Activated naive CD8-positive, alpha-beta T cell treated with anti-CD3 and anti-CD28 coated beads, Interleukin-2, amount 10 ng/mL, durations not matched to agents 7 days and 5 days (primary cell): ENCODE results near the gene DUSP22. TPM values are rescaled to one million over a fixed set of nuclear protein-coding genes. Genes with fewer than 3 reads are reported as not detected.

Experiments
- ATAC-seq: fragments of 150-1000 bp; cut with Tn5 transposase; one replicate; pipeline ENCODE4 v1.10.0; 2021; ENCODE audit warnings: low read depth, moderate library complexity
- POLR2A ChIA-PET: fragments of 350-600 bp; sonication (Branson Sonifier 250); formaldehyde crosslinking; loops from one replicate; lab custom pipeline; 2021; ENCODE audit warnings: antibody characterized with exemption; lab: Charles Lee
- DNase-seq: peaks from one replicate; pipeline ENCODE4 v3.0.0; 2021
- H3K27ac Mint-ChIP-seq: one replicate; pipeline ENCODE4 v1.8.0; 2022; ENCODE audit warnings: mild to moderate bottlenecking, mixed read lengths
- H3K27me3 Mint-ChIP-seq: one replicate; pipeline ENCODE4 v1.8.0; 2022; ENCODE audit warnings: mild to moderate bottlenecking, moderate library complexity, mixed read lengths
- H3K36me3 Mint-ChIP-seq: one replicate; pipeline ENCODE4 v1.8.0; 2021; ENCODE audit warnings: mild to moderate bottlenecking, mixed read lengths
- H3K4me1 Mint-ChIP-seq: one replicate; pipeline ENCODE4 v1.8.0; 2021; ENCODE audit warnings: mixed read lengths
- H3K4me3 Mint-ChIP-seq: one replicate; pipeline ENCODE4 v1.8.0; 2022; ENCODE audit warnings: mild to moderate bottlenecking, moderate library complexity, mixed read lengths
- H3K9me3 Mint-ChIP-seq: one replicate; pipeline ENCODE4 v1.8.0; 2021; ENCODE audit warnings: mixed read lengths
- total RNA-seq, 2 experiments: library from RNA; stranded (reverse); gene quantifications; one replicate each; pipeline ENCODE4 v1.2.3, GENCODE V29; 2021

Gene DUSP22
- total RNA-seq, 2 experiments from 2014 or later, result 49.1 to 50.4 TPM

GRCh38 chr6:393391-394221 lies 101.3 kb downstream of the DUSP22 start:
- POLR2A ChIA-PET, result interaction anchor here (0.7 to 6.5 kb wide), 16 partner anchors 11 to 203 kb away, joined by 3 to 128 read pairs (median 14); no protein-coding TSS in a partner anchor
- H3K27me3 Mint-ChIP-seq, result no peaks in the 10 kb centered on the region
- H3K9me3 Mint-ChIP-seq, result no peaks in the 10 kb centered on the region
- H3K4me3 Mint-ChIP-seq, result peak overlapping the region; percentile 98
- peaks cover 57% of the 10 kb centered on the region for H3K4me1 Mint-ChIP-seq
- peak; percentile 61 for DNase-seq
- peak overlapping the region; percentile 89 for H3K27ac Mint-ChIP-seq
- peaks cover 31% of the 10 kb centered on the region for H3K36me3 Mint-ChIP-seq
- peak; percentile 3 for ATAC-seq

GRCh38 chr6:394641-395289 lies 102.5 kb downstream of the DUSP22 start:
- peak overlapping the region; percentile 91 for H3K4me3 Mint-ChIP-seq
- no peak for ATAC-seq
- H3K27ac Mint-ChIP-seq, result peak overlapping the region; percentile 14
- no peaks in the 10 kb centered on the region for H3K27me3 Mint-ChIP-seq
- H3K9me3 Mint-ChIP-seq, result no peaks in the 10 kb centered on the region
- no peak for DNase-seq
- H3K36me3 Mint-ChIP-seq, result peaks cover 40% of the 10 kb centered on the region
- H3K4me1 Mint-ChIP-seq, result peaks cover 61% of the 10 kb centered on the region
- POLR2A ChIA-PET, result interaction anchor here (1.0 to 6.5 kb wide), 9 partner anchors 10 to 204 kb away, joined by 3 to 128 read pairs (median 54); no protein-coding TSS in a partner anchor

GRCh38 chr6:395432-396125 lies 103.3 kb downstream of the DUSP22 start:
- no peaks in the 10 kb centered on the region for H3K27me3 Mint-ChIP-seq
- POLR2A ChIA-PET, result interaction anchor here (1.0 to 6.5 kb wide), 5 partner anchors 9 to 107 kb away, joined by 3 to 128 read pairs (median 63); no protein-coding TSS in a partner anchor
- peaks cover 44% of the 10 kb centered on the region for H3K36me3 Mint-ChIP-seq
- H3K4me1 Mint-ChIP-seq, result peaks cover 61% of the 10 kb centered on the region
- no peaks in the 10 kb centered on the region for H3K9me3 Mint-ChIP-seq
- peak overlapping the region; percentile 54 for H3K27ac Mint-ChIP-seq
- H3K4me3 Mint-ChIP-seq, result peak overlapping the region; percentile 39
- ATAC-seq (no peak), DNase-seq (no peak)

GRCh38 chr6:396126-396520 lies 103.8 kb downstream of the DUSP22 start:
- H3K27ac Mint-ChIP-seq, result peak overlapping the region; percentile 54
- DNase-seq, result no peak
- peak overlapping the region; percentile 39 for H3K4me3 Mint-ChIP-seq
- peaks cover 62% of the 10 kb centered on the region for H3K4me1 Mint-ChIP-seq
- POLR2A ChIA-PET, result interaction anchor here (1.0 to 5.4 kb wide), 3 partner anchors 8 to 106 kb away, joined by 3 to 128 read pairs (median 8); no protein-coding TSS in a partner anchor
- H3K9me3 Mint-ChIP-seq, result no peaks in the 10 kb centered on the region
- H3K36me3 Mint-ChIP-seq, result peaks cover 46% of the 10 kb centered on the region
- no peak for ATAC-seq
- H3K27me3 Mint-ChIP-seq, result no peaks in the 10 kb centered on the region

- Mint-ChIP-seq H3K27me3 (no peaks in the 10 kb centered on the region), H3K36me3 (peaks cover 52% of the 10 kb centered on the region), H3K4me1 (peaks cover 68% of the 10 kb centered on the region), H3K27ac (peak overlapping the region; percentile 10), H3K9me3 (no peaks in the 10 kb centered on the region), H3K4me3 (peak overlapping the region; percentile 8)
- DNase-seq (no peak), ATAC-seq (no peak)
- POLR2A ChIA-PET, result interaction anchor here (1.0 to 1.6 kb wide), 3 partner anchors 92 to 105 kb away, joined by 3 to 5 read pairs (median 3); no protein-coding TSS in a partner anchor
Measured at GRCh38 chr6:397056-397455, 104.8 kb downstream of the DUSP22 start.

- Mint-ChIP-seq H3K9me3 (no peaks in the 10 kb centered on the region), H3K27ac (no peak overlapping the region)
Measured at GRCh38 chr6:397604-398003, 105.3 kb downstream of the DUSP22 start.

GRCh38 chr6:398065-398464 lies 105.8 kb downstream of the DUSP22 start:
- no peaks in the 10 kb centered on the region for H3K9me3 Mint-ChIP-seq
- POLR2A ChIA-PET, result interaction anchor here (1.5 to 1.6 kb wide), 3 partner anchors 49 to 104 kb away, joined by 3 to 5 read pairs (median 3); no protein-coding TSS in a partner anchor

More at GRCh38 chr6:397604-398003, 105.3 kb downstream of the DUSP22 start:
- DNase-seq (no peak), ATAC-seq (no peak)
- Mint-ChIP-seq H3K4me1 (peaks cover 73% of the 10 kb centered on the region), H3K4me3 (peak overlapping the region; percentile 34), H3K27me3 (no peaks in the 10 kb centered on the region), H3K36me3 (peaks cover 55% of the 10 kb centered on the region)
- POLR2A ChIA-PET, result interaction anchor here (1.0 to 1.6 kb wide), 4 partner anchors 49 to 105 kb away, joined by 3 to 5 read pairs (median 3); no protein-coding TSS in a partner anchor

GRCh38 chr6:398558-399078 lies 106.3 kb downstream of the DUSP22 start:
- ATAC-seq, result no peak
- Mint-ChIP-seq H3K27me3 (no peaks in the 10 kb centered on the region), H3K9me3 (no peaks in the 10 kb centered on the region), H3K4me3 (peak overlapping the region; percentile 10), H3K27ac (peak overlapping the region; percentile 45), H3K36me3 (peaks cover 62% of the 10 kb centered on the region), H3K4me1 (peaks cover 83% of the 10 kb centered on the region)
- POLR2A ChIA-PET, result interaction anchor here (1.5 to 1.6 kb wide), 4 partner anchors 13 to 104 kb away, joined by 3 to 5 read pairs (median 3); no protein-coding TSS in a partner anchor
- DNase-seq, result no peak

More at GRCh38 chr6:398065-398464, 105.8 kb downstream of the DUSP22 start:
- peaks cover 57% of the 10 kb centered on the region for H3K36me3 Mint-ChIP-seq
- H3K27ac Mint-ChIP-seq, result no peak overlapping the region
- H3K27me3 Mint-ChIP-seq, result no peaks in the 10 kb centered on the region
- H3K4me3 Mint-ChIP-seq, result no peak overlapping the region
- ATAC-seq (no peak), DNase-seq (no peak)
- H3K4me1 Mint-ChIP-seq, result peaks cover 78% of the 10 kb centered on the region

- peak overlapping the region; percentile 53 for H3K4me3 Mint-ChIP-seq
- no peak for DNase-seq
- H3K4me1 Mint-ChIP-seq, result peaks cover 86% of the 10 kb centered on the region
- no peaks in the 10 kb centered on the region for H3K9me3 Mint-ChIP-seq
- H3K27ac Mint-ChIP-seq, result peak overlapping the region; percentile 70
- H3K36me3 Mint-ChIP-seq, result peaks cover 69% of the 10 kb centered on the region
- POLR2A ChIA-PET, result interaction anchor here (0.8 to 3.9 kb wide), 6 partner anchors 9 to 74 kb away, joined by 3 to 14 read pairs (median 4); partner anchors contain the start of gene IRF4
- ATAC-seq, result peak; percentile 38
- H3K27me3 Mint-ChIP-seq, result no peaks in the 10 kb centered on the region
Measured at GRCh38 chr6:399785-400534, 107.7 kb downstream of the DUSP22 start.

GRCh38 chr6:400815-401214 lies 108.5 kb downstream of the DUSP22 start:
- H3K4me3 Mint-ChIP-seq, result no peak overlapping the region
- H3K36me3 Mint-ChIP-seq, result peaks cover 68% of the 10 kb centered on the region
- H3K27me3 Mint-ChIP-seq, result no peaks in the 10 kb centered on the region
- H3K27ac Mint-ChIP-seq, result peak overlapping the region; percentile 34
- no peak for DNase-seq
- H3K4me1 Mint-ChIP-seq, result peaks cover 81% of the 10 kb centered on the region
- no peaks in the 10 kb centered on the region for H3K9me3 Mint-ChIP-seq
- ATAC-seq, result no peak
- POLR2A ChIA-PET, result interaction anchor here (1.0 to 7.5 kb wide), 4 partner anchors 7 to 45 kb away, joined by 3 to 128 read pairs (median 8); partner anchors contain the start of gene IRF4
